GM21381 (cell line): ENCODE data around the gene RELB.
"Not testable (repeated sequence)": the region's sequence is repeated elsewhere in the genome, so short reads cannot be mapped to it uniquely, and the experiment has no call there.

ENCODE experiments used
- ATAC-seq: cut with Tn5 transposase; IDR thresholded peaks from one replicate; pipeline ENCODE4 v1.9.1; 2021; ENCODE audit warnings: mild to moderate bottlenecking, moderate library complexity; ENCODE audit not compliant: unreplicated experiment

The RELB gene

DNA sequence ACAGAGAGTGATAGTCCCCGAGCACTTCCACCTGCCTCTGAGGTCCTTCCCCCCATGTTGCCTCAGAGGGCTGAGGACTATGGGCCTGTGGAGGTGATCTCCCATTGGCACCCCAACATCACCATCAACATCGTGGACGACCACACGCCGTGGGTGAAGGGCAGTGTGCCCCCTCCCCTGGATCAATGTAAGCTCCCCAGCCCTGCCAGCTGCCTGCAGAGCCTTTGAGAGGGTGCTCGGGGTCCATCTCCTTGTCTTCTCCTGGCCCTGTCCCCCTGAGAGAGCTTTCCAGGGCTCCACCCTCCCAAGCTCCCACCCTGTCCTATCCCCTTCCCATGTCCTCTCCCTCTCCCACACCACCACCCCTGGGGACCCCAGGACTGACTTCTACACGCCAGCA is 14.9 kb upstream of the RELB start:
- no peak for ATAC-seq

DNA sequence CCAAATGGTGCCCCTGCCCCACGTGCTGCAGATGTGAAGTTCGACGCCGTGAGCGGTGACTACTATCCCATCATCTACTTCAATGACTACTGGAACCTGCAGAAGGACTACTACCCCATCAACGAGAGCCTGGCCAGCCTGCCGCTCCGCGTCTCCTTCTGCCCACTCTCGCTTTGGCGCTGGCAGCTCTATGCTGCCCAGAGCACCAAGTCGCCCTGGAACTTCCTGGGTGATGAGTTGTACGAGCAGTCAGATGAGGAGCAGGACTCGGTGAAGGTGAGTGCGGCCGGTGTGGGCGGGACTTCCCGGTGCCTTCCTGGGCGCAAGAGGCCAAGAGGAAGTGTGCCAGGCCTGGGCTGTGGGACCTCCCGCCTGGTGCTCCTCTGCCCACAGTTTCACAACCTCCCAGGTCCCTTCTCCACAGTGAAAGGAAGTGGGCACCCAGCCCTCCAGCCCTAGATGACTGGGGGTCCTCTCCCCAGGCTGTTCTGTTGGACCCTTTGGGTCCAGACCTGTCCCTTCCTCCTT is 14.1 kb upstream of the RELB start:
- no peak for ATAC-seq

DNA sequence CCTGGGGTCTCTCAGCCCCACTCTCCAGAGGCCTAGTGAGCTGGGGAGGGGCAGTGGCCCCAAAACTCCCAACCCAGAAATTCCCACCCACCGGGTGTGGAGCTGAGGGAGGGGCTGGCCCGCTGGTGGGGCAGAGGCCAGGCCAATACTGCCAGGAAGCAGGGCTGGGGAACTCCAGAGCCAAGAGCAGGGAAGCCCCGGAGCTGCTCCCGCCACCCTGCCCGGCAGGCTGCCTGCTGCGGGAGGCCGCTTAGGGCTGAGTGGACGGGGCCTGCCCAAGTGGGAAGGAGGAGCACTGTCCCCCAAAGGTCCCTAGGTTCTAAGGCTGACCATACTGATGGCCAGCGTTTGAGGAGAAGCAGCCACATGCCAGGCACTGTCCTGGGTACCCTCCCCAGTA is 13.0 kb upstream of the RELB start:
- ATAC-seq, result no peak

DNA sequence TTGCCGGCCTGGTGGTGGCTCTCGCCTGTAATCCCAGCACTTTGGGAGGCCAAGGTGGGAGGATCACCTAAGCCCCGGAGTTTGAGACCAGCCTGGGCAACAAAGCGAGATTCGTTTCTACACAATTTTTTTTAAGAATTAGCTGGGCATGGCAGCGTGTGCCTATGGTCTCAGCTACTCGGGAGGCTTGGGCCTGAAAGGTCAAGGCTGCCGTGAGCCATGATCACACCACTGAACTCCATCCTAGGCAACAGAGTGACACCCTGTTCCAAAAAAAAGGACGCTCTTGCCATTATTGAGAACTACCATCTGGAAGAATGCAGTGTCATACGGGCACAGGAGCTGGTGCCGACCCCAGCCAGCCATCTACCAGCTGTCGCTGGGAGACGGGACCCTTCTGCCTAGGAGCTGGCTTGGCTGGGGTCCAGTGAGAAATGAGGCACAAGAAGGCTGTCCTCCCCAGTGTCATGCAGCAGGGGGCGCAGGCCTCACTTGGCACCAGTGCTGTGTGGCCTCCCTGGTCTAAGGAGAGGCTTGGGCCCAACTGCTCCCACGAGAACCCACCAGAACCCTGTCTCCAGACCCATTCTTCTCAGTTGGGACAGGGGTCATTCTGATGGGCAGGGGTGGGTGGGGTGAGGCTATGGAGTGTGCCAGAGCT is 12.2 kb upstream of the RELB start:
- ATAC-seq, result no peak

DNA sequence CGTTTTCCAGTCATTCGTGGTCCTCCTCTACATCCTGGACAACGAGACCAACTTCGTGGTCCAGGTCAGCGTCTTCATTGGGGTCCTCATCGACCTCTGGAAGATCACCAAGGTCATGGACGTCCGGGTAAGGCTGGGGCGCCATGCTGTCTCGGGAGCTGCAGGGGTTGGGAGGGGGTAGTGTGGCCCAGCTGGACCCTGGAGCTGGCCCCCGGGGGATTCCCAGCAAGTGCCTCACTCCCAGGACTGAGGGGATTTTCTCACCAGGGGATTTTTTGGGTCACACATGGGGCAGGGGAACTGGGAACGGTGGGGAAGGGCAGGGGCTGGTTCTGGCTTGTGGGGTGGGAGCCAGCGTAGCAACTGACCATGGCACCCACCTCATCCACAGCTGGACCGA is 10.8 kb upstream of the RELB start:
- ATAC-seq, result no peak

DNA sequence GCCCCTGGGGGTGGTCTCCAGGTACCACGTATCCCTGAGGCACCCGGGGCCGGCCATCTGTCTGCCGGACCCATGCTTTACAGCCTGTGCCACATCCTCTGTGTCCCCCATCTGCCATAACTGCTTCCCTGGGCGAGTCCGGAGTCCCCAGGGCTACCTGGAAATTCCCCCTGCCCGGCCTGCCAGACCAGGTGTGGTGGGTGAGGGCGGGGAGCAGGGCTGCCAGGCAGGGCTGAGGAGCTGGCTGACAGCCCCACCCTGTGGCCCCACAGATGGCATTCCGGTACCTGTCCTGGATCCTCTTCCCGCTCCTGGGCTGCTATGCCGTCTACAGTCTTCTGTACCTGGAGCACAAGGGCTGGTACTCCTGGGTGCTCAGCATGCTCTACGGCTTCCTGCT is 10.3 kb upstream of the RELB start:
- no peak for ATAC-seq

DNA sequence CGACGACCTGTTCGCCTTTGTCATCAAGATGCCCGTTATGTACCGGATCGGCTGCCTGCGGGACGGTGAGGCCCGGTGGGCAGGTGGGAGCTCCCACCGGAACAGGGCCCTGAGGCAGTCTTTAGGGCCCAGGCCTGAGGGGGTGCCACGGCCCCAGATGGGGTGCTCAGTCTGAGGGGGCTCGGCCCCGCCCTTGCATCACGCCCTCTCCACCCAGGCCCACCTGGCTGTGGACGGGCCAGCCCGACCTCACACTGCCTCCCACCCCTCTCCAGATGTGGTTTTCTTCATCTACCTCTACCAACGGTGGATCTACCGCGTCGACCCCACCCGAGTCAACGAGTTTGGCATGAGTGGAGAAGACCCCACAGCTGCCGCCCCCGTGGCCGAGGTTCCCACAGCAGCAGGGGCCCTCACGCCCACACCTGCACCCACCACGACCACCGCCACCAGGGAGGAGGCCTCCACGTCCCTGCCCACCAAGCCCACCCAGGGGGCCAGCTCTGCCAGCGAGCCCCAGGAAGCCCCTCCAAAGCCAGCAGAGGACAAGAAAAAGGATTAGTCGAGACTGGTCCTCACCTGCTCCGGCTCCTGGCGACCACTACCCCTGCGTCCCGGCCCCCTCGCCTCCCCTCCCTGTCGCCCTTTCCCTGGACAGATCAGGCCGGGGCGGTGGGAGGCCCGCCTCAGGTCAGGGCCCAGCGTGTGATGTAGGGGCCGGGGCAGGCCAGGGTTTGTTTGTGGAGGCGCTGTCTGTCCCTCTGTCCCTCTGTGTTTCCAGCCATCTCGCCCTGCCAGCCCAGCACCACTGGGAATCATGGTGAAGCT is 8.7 kb upstream of the RELB start:
- no peak for ATAC-seq

DNA sequence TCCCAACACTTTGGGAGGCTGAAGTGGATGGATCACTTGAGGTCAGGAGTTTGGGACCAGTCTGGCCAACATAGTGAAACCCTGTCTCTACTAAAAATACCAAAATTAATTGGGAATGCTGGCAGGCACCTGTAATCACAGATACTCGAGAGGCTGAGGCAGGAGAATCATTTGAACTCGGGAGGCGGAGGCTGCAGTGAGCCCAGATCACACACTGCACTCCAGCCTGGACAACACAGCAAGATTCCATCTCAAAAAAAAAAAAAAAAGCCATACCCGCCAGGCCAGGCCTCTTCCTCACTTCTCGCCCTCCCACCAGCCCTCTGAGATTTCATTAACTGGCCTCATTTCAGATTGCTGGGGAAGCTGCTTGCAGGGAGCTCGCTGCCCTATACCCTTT is 7.7 kb upstream of the RELB start:
- no peak for ATAC-seq

DNA sequence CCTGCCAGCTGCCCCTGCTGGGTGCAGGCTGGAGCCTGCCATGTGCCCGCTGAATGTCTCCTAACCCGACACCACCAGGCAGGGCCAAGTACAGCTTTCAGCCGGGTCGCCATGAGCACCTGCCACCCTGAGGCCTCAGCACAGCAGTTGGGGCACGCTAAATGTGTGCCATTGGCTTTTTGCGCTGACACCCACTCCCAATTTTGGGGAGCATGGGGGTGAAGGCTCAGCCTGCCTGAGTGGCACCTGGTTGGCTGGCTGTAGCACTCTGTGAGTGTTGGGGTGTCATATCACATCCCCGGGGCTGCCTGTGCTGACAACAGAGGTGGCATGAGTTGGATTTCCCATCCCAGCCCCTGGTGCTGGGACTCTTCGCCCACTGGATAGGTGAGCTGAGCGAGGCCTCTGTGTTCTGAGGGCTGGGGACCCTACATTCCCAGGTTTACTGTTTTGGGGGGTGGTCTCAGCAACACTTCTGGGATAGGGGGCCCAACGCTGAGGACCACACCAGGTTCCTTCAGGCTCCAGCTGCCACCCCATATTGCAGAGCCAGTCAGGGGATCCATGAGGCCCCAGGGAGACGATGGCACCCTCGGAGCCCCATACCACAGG is 7.2 kb upstream of the RELB start:
- ATAC-seq, result no peak

DNA sequence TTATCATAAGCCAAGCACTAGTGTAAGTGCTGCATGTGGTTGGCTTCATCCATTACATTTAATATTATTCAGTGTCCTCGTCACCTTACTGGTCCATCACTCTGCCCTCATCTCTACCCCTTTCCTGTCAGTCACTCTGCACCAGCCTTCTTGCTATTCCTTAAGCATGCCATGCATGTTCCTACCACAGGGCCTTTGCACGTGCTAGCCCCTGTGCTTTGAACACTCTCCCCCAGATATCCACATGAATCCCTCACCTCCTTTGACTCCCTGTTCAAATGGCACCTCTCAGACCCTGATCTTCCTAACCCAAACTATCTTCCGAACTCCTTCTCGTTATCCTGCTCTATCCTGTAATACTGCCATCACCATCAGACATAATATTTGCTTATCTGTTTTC is 3.2 kb upstream of the RELB start:
- no peak for ATAC-seq

DNA sequence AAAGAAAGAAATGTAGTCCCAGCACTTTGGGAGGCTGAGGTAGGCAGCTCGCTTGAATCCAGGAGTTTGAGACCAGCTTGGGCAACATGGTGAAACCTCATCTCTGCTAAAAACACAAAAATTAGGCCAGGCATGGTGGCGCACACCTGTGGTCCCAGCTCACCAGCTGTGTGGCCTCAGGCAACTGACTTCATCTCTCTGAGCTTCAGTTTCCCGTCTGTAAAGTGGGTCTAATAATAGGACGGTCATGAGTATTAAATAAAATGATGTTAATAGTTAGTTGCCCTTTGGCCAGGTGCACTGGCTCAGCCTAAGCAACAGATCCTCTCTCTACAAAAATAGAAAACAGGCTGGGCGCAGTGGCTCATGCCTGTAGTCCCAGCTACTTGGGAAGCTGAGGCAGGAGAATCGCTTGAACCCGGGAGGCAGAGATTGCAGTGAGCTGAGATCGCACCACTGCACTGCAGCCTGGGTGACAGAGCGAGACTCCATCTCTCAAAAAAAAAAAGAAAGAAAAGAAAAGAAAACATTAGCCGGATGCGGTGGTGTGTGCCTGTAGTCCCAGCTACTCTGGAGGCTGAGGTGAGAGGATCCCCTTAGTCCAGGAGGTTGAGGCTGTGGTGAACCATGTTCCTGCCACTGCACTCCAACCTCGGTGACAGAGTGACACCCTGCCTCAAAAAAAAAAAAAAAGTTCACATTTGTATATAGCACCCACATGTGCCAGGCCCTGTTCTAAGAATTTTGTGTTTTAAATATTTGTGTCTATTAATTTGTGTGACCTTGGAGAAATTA is 1.9 kb upstream of the RELB start:
- ATAC-seq, result not testable (repeated sequence)

DNA sequence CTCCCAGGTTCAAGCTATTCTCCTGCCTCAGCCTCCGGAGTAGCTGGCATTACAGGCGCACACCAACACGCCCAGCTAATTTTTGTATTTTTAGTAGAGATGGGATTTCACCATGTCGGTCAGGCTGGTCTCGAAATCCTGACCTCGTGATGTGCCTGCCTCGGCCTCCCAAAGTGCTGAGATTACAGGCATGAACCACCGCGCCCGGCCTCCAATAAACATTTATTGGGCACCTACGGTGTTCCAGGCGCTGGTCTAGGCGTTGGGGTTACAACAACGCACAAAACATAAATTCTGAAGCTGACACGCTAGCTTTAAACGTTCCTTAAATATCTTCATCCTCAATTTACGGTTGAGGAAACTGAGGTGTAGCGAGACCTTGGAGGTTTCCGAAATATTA is 599 bp upstream of the RELB start:
- ATAC-seq, result not testable (repeated sequence)

DNA sequence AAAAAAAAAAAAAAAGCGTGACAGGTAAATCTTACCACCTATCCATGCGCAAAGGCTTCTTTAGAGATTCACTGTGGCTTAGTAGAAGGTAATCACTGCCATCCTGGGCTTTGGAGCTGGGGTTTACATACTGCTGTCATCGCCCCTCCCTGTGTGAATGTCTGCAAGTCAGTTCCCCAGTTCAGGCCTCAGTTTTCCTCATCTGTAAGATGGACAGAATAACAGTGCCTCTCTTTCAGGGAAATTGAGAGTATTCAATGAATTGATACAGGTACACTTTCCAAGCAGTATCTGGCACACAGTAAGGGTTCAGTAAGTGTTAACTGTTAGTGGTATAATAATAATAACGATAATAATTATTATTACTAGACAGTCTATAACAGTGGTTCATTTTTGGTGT is 2.2 kb downstream of the RELB start:
- ATAC-seq, result no peak

DNA sequence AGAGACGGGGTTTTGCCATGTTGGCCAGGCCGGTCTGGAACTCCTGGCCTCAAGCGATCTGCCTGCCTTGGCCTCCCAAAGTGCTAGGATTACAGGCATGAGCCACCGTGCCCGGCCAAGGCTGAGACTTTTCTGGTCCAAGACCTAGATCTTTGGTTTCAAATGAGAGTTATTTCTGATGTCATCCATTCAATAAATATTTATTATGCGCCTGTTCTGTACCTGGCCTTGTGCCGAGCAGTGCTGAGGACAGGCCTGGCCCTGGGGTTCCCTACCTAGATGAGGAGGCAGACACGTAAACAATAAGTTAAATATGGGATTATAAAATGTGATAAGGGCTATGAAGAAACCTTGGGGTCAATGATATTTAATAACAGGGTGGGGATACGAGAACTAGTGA is 4.5 kb downstream of the RELB start:
- ATAC-seq, result no peak

DNA sequence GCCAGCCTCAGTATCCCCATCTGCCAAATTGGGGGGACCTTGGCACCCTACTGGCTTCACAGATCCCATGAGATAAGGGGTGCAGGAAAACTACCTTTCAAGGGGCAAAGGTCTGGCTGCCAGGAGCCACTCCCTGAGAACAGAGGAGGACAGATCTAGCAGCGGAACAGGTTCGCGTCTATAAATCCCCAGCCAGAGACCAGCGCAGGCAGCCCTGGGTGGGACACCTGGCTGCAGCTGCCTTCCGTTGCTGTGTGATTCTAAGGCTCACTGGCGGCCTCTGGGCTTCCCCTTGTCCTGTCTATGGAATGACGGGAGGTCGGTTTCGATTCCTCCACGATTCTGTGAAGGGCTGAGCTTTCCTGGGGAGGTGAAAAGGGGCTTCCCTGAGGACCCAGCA is 7.3 kb downstream of the RELB start:
- ATAC-seq, result no peak

DNA sequence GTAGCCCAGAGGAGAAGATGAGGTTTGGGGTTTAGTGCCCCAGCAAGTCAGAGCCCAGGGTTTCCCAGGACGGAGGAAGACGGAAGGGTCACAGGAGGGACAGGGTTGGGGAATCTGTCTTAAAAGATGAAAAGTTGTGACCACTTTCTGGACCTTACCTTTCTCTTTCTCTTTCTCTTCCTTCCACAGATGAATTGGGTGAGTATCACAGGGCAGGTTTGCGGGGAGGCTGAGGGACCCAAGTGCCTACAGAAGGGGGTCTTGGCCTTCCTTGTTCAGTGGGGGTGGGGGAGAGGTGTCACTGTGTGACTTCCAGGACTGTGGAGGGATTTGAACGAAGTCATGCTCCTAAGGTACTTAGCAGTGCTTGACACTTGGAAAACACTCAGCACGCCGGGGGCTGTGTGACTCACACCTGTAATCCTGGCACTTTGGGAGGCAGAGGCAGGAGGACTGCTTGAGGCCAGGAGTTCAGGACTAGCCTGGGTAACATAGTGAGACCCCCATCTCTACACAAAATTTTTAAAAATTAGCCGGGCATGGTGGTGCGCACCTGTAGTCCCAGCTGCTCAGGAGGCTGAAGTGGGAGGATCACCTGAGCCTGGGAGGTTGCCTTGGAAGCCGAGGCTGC is 8.5 kb downstream of the RELB start:
- no peak for ATAC-seq

DNA sequence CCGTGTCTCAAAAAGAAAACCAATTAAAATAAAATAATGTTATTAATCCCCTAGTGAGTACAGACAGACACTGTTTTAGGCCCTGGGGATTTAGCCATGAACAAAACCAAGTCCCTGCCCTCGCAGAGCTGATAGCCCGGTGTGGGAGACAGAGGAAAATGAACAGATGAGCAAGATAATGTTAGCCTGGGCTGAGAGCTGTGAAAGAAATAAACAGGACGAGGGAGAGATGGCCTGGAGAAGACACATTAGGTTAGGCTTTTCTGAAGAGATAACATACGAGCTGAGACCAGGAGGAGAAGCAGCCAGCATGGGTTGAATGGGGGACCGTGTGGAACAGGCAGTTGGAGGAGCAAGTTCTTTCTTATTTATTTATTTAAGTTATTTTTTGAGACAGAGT is 9.0 kb downstream of the RELB start:
- ATAC-seq, result no peak

DNA sequence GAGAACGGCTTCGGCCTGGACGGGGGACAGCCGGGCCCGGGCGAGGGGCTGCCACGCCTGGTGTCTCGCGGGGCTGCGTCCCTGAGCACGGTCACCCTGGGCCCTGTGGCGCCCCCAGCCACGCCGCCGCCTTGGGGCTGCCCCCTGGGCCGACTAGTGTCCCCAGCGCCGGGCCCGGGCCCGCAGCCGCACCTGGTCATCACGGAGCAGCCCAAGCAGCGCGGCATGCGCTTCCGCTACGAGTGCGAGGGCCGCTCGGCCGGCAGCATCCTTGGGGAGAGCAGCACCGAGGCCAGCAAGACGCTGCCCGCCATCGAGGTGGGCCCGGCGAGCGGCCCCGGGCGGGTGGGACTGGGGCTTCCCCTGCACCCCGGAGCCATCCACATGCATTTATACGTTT is 10.7 kb downstream of the RELB start:
- ATAC-seq, result no peak

DNA sequence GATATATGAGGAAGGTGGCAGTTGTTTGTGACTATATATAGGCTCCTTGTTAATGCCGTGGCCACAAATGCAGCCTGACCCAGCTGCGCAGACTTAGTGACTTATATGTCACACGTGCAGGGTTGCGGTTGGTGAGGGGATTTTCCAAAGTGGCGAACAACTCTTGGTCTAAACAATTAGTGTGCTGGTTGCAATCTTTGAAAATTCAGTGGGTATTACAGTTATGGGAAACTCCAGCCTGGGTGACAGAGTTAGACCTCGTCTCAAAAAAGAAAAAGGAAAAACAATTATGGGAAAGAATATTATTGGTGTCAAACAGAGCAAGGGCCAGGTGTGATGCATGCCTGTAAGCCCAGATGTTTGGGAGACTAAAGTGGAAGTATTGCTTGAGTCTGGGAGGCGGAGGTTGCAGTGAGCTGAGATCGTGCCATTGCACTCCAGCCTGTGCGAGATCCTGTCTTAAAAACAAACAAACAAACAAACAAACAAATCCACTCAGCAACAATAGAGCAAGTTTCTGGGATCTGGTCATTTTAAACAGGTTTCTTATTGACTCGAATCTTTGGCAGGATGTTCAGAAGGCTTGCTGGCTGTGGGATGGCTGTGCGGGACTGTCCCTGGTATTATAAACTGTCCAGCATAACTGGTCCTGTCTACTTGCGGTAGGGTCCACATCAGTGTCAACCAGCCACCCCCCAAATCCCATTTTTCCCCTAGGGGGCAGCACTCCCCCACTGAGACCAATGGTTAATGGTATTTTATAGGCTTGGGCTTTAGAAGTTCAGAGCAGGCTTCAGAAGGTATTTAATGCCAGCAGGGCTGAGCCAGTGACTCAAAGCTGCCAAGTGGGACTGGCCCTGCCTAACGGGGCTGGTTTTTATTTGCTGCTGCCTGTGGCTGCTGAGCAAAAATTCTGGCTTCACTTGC is 15.4 kb downstream of the RELB start:
- ATAC-seq, result peak; percentile 77

DNA sequence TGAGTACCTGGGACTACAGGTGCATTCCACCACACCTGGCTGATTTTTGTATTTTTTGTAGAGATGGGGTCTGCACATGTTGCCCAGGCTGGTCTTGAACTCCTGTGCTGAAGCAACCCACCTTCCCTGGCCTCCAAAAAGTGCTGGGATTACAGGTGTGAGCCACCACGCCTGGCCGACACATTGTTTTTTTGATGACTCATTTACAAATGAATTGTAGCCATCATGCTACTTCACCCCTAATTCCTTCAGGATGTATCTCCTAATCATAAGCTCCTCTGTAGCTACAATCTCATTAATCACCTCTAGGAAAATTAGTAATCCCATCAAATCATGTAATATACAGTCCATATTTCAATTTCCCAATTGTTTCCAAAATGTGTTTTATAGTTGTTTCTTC is 17.9 kb downstream of the RELB start:
- ATAC-seq, result no peak
